PC-3 (cell line): ENCODE measurements around the gene ARHGDIG. TPM values are rescaled to one million over a fixed set of nuclear protein-coding genes. Genes with fewer than 3 reads are reported as not detected.
"Not testable (repeated sequence)": the region's sequence is repeated elsewhere in the genome, so short reads cannot be mapped to it uniquely, and the experiment has no call there.

ENCODE experiments used
- ATAC-seq: fragments of 200-7000 bp; cut with Tn5 transposase; 2 replicates; pipeline ENCODE4 v1.9.1; 2020; ENCODE audit warnings: mild to moderate bottlenecking, moderate library complexity
- BruUV-seq: library from RNA; stranded (reverse); fragments of 400-500 nt; replicated peaks from 2 replicates; lab custom pipeline; 2021; lab: Mats Ljungman, UMichigan
- CTCF ChIA-PET: fragments of 300-600 bp; sonication (Branson Sonifier 250); formaldehyde crosslinking; loops from one replicate; lab custom pipeline; 2022; ENCODE audit warnings: antibody characterized with exemption; lab: Charles Lee
- POLR2A ChIA-PET: fragments of 300-600 bp; sonication (Branson Sonifier 250); formaldehyde crosslinking; loops from one replicate; lab custom pipeline; 2022; ENCODE audit warnings: antibody characterized with exemption; ENCODE audit not compliant: unreplicated experiment; lab: Charles Lee
- DNase-seq: peaks from one replicate; pipeline ENCODE4 v3.0.0-alpha.2; 2015
- H2AFZ ChIP-seq: fragments of 300-600 bp; sonication (generic); 2 replicates; pipeline ENCODE4 v1.6.0; 2016; ENCODE audit warnings: antibody characterized with exemption, low read length
- H3F3A ChIP-seq: fragments of 300-600 bp; sonication (generic); one replicate; pipeline ENCODE4 v1.6.0; 2017; ENCODE audit warnings: antibody characterized with exemption, low read length, control low read depth, mild to moderate bottlenecking; ENCODE audit not compliant: unreplicated experiment
- H3K27ac ChIP-seq: fragments of 300-600 bp; sonication (generic); 2 replicates; pipeline ENCODE4 v1.5.1; 2016; ENCODE audit warnings: mild to moderate bottlenecking, low read length
- H3K27me3 ChIP-seq: fragments of 300-600 bp; sonication (generic); 2 replicates; pipeline ENCODE4 v1.6.1; 2016; ENCODE audit warnings: low read length, mixed read lengths
- H3K36me3 ChIP-seq: fragments of 300-600 bp; sonication (generic); 2 replicates; pipeline ENCODE4 v1.6.1; 2016; ENCODE audit warnings: low read depth, mixed run types, low read length, mixed read lengths
- H3K4me1 ChIP-seq: fragments of 300-600 bp; sonication (generic); 2 replicates; pipeline ENCODE4 v1.5.1; 2016; ENCODE audit warnings: low read length; ENCODE audit not compliant: insufficient read depth
- H3K4me2 ChIP-seq: fragments of 300-600 bp; sonication (generic); 2 replicates; pipeline ENCODE4 v1.6.0; 2016; ENCODE audit warnings: low read length
- H3K4me3 ChIP-seq: fragments of 300-600 bp; sonication (generic); 2 replicates; pipeline ENCODE4 v1.5.1; 2016; ENCODE audit warnings: mild to moderate bottlenecking, low read length, mixed read lengths
- H3K79me2 ChIP-seq: fragments of 300-600 bp; sonication (generic); 2 replicates; pipeline ENCODE4 v1.6.1; 2017; ENCODE audit warnings: low read length, mixed read lengths
- H3K9ac ChIP-seq: fragments of 300-600 bp; sonication (generic); 2 replicates; pipeline ENCODE4 v1.6.0; 2016; ENCODE audit warnings: mild to moderate bottlenecking, low read length
- H3K9me2 ChIP-seq: fragments of 300-600 bp; sonication (generic); replicated peaks from 2 replicates; pipeline ENCODE4 v1.6.1; 2016; ENCODE audit warnings: mixed run types, low read length, mixed read lengths
- H3K9me3 ChIP-seq: fragments of 300-600 bp; sonication (generic); 2 replicates; pipeline ENCODE4 v1.6.1; 2016; ENCODE audit warnings: low read length, mixed read lengths
- H4K20me1 ChIP-seq: fragments of 300-600 bp; sonication (generic); 2 replicates; pipeline ENCODE4 v1.6.1; 2016; ENCODE audit warnings: low read length, mixed read lengths
- CTCF ChIP-seq: fragments of 300-600 bp; sonication (generic); conservative IDR thresholded peaks from 2 replicates; pipeline ENCODE4 v1.5.1; 2017; ENCODE audit warnings: antibody characterized with exemption, low read depth, mild to moderate bottlenecking, low read length
- EZH2 ChIP-seq: fragments of 300-600 bp; sonication (generic); IDR thresholded peaks from one replicate; pipeline ENCODE4 v1.6.1; 2017; ENCODE audit warnings: antibody characterized with exemption, mild to moderate bottlenecking, low read length; ENCODE audit not compliant: unreplicated experiment
- EZH2phosphoT487 ChIP-seq: fragments of 300-600 bp; sonication (generic); IDR thresholded peaks from 2 replicates; pipeline ENCODE4 v1.6.1; 2018; ENCODE audit warnings: mild to moderate bottlenecking, antibody characterized with exemption, low read length, borderline replicate concordance
- intact Hi-C: fragments of 100-400 bp; cut with micrococcal nuclease; formaldehyde crosslinking; loops from 2 replicates; pipeline ENCODE4 v1.9.0; 2023
- total RNA-seq: library from RNA; depleted of rRNA; stranded (reverse); fragments of >200 nt; gene quantifications from 2 replicates; pipeline ENCODE4 v1.2.3, GENCODE V29; 2014

The ARHGDIG gene
- total RNA-seq, 1 experiment from 2014 or later: not detected

- CTCF ChIA-PET: no interaction called here
- TF ChIP-seq EZH2 (no peak), CTCF (no peak), EZH2phosphoT487 (no peak)
- ATAC-seq: no peak
These were observed 26.6 kb upstream of the ARHGDIG start for GRCh38 chr16:253833-254232.

GRCh38 chr16:254461-254860, 25.9 kb upstream of the ARHGDIG start:
- no peak overlapping the region for H3K9ac ChIP-seq
- H3K4me3 ChIP-seq: no peak overlapping the region
- no TSS peak for BruUV-seq
- ATAC-seq (no peak), DNase-seq (no peak)
- H3K36me3 ChIP-seq: no peaks in the 10 kb centered on the region
- no peaks in the 10 kb centered on the region for H4K20me1 ChIP-seq
- TF ChIP-seq EZH2phosphoT487 (no peak), CTCF (no peak), EZH2 (no peak)
- no peak overlapping the region for H2AFZ ChIP-seq
- no peaks in the 10 kb centered on the region for H3K9me3 ChIP-seq
- H3K4me1 ChIP-seq: peaks cover 9% of the 10 kb centered on the region; the same call in 1 of the 2 replicates
- CTCF ChIA-PET: no interaction called here
- no peaks in the 10 kb centered on the region for H3F3A ChIP-seq
- no peaks in the 10 kb centered on the region for H3K27me3 ChIP-seq
- POLR2A ChIA-PET: interaction anchor here (0.6 kb wide), 1 partner anchor 12 kb away, joined by 19 read pairs; no protein-coding TSS in a partner anchor
- H3K79me2 ChIP-seq: no peaks in the 10 kb centered on the region
- no peaks in the 10 kb centered on the region for H3K9me2 ChIP-seq
- H3K27ac ChIP-seq: no peak overlapping the region
- H3K4me2 ChIP-seq: no peak overlapping the region
- intact Hi-C loops: no loop called here

More at GRCh38 chr16:253833-254232, 26.6 kb upstream of the ARHGDIG start:
- no peaks in the 10 kb centered on the region for H3K9me2 ChIP-seq
- no peaks in the 10 kb centered on the region for H3K27me3 ChIP-seq
- POLR2A ChIA-PET: interaction anchor here (0.6 kb wide), 1 partner anchor 11 kb away, joined by 19 read pairs; no protein-coding TSS in a partner anchor
- no peak overlapping the region for H3K9ac ChIP-seq
- H3K4me2 ChIP-seq: no peak overlapping the region
- H3K36me3 ChIP-seq: no peaks in the 10 kb centered on the region
- no peaks in the 10 kb centered on the region for H3K9me3 ChIP-seq
- H4K20me1 ChIP-seq: no peaks in the 10 kb centered on the region
- no peak overlapping the region for H2AFZ ChIP-seq
- no peaks in the 10 kb centered on the region for H3F3A ChIP-seq
- H3K4me3 ChIP-seq: no peak overlapping the region
- no TSS peak for BruUV-seq
- peaks cover 9% of the 10 kb centered on the region; the same call in 1 of the 2 replicates for H3K4me1 ChIP-seq
- H3K27ac ChIP-seq: no peak overlapping the region
- H3K79me2 ChIP-seq: no peaks in the 10 kb centered on the region
- intact Hi-C loops: no loop called here
- DNase-seq: no peak

- Histone ChIP-seq H3K27ac (no peak overlapping the region), H3K4me3 (no peak overlapping the region), H3K27me3 (no peaks in the 10 kb centered on the region), H3K4me2 (no peak overlapping the region), H4K20me1 (no peaks in the 10 kb centered on the region), H3F3A (no peaks in the 10 kb centered on the region), H3K9me3 (no peaks in the 10 kb centered on the region), H3K9ac (no peak overlapping the region), H2AFZ (no peak overlapping the region), H3K36me3 (no peaks in the 10 kb centered on the region), H3K79me2 (no peaks in the 10 kb centered on the region), H3K9me2 (no peaks in the 10 kb centered on the region), H3K4me1 (peaks cover 7% of the 10 kb centered on the region; the same call in 1 of the 2 replicates)
- no peak for TF ChIP-seq CTCF
- TF ChIP-seq EZH2: no peak
- TF ChIP-seq EZH2phosphoT487: no peak
- no peak for ATAC-seq
- no TSS peak for BruUV-seq
- ChIA-PET POLR2A (no interaction called here), CTCF (no interaction called here)
- no peak for DNase-seq
- intact Hi-C loops: no loop called here
These were observed 25.2 kb upstream of the ARHGDIG start for GRCh38 chr16:255183-255582.

GRCh38 chr16:258091-258490, 22.3 kb upstream of the ARHGDIG start:
- intact Hi-C loops, BruUV-seq, H3K36me3 ChIP-seq, H3K79me2 ChIP-seq, H3K9me2 ChIP-seq, ATAC-seq, H4K20me1 ChIP-seq, H2AFZ ChIP-seq, H3K4me1 ChIP-seq, H3K27me3 ChIP-seq, POLR2A ChIA-PET, H3K9ac ChIP-seq, H3F3A ChIP-seq, H3K4me3 ChIP-seq, CTCF ChIA-PET, H3K27ac ChIP-seq, H3K9me3 ChIP-seq, DNase-seq, H3K4me2 ChIP-seq: not testable (repeated sequence)
